ENCODE measurements around the gene GABARAPL2. TPM values are rescaled to one million over a fixed set of nuclear protein-coding genes. Genes with fewer than 3 reads are reported as not detected.
"Not testable (repeated sequence)": the region's sequence is repeated elsewhere in the genome, so short reads cannot be mapped to it uniquely, and the experiment has no call there.

GABARAPL2 gene
- total RNA-seq, 1 donor from 2014 or later = 239 TPM

DNA sequence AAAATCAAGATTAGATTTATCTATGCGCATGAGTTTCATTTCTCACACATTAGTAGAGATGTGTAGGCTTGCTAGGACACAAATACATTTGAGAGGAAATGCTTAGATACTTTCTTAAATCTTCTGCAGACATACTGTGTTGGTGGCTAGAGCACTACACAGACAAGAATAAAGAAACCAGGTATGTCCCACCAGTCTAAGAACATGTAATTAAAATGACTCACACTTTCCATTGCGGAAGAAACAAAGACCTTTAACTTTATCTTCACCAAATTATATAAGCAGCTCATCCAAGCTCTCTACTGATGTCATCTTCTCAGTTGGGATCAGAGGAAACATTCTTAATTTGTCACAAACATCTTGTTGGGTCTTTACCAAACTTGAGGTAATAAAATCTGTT, 12.5 kb downstream of the GABARAPL2 start:
- intact Hi-C loops (cut with DNase I) = no loop called here
- ATAC-seq (ENCODE audit: poor library complexity) = no peak
- no peak for DNase-seq

DNA sequence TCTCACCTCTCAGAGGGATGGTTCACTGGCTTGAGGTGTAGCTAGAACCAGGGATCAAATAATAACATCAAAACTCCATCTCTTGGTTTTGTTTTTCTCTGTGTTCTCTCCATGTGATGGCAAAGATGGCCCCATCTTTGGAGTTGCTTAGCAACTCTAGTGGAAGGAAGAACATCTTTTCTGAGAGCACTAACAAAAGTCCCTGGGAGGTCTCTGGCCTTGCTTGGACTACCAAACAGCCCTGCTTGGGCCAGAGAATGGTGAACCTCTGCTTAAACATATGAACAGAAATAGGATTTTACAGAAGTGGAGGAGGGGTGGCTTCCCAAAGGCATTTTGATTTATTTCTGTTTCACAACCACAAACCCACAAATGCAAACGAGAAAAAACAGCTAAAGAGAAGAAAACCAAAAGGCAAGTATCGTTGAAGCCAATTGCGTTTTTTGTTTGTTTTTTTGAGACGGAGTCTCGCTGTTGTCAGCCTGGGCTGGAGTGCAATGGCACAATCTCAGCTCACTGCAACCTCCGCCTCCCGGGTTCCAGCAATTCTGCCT, 13.2 kb downstream of the GABARAPL2 start:
- ATAC-seq (ENCODE audit: poor library complexity) (no peak), DNase-seq (no peak)
- intact Hi-C loops (cut with DNase I) = no loop called here

DNA sequence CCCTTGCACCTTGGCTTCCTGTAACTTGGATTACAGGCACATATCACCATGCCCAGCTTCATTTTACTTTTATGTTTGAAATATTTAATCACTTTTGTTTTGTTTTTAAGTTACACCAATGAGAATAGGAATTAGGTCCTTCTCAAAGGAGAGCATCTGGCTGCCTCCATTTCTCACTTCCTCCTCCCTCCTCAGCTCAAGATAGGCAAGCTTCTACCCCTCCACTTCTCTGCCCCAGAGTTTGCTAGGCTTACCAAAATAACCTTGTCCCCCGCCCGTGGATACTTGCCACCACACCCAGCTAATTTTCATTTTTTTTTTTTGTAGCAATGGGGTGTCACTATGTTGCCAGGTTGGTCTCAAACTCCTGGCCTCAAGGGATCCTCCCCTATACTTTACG, 17.9 kb downstream of the GABARAPL2 start:
- ATAC-seq (ENCODE audit: poor library complexity) (no peak), DNase-seq (no peak)
- intact Hi-C loops (cut with DNase I) = no loop called here

DNA sequence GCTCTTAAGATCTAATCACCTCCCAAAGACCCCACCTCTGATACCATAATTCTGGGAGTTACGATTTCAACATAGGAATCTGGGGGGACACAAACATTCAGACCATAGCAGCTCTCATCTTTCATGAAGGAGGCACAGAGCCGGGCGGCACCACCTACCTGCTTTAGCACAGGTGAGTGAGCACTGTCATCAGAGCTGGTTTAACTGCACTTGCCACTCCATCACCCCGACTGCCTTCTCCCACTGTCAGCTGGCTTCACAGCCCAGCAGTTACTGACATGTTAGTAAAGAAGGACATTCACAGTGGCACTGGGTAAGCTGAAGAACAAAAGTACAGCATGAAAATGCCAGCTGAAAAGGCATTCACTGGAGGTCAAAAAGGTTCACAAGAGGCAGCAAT, 22.5 kb downstream of the GABARAPL2 start:
- DNase-seq (no peak), ATAC-seq (ENCODE audit: poor library complexity) (no peak)
- intact Hi-C loops (cut with DNase I) = no loop called here

DNA sequence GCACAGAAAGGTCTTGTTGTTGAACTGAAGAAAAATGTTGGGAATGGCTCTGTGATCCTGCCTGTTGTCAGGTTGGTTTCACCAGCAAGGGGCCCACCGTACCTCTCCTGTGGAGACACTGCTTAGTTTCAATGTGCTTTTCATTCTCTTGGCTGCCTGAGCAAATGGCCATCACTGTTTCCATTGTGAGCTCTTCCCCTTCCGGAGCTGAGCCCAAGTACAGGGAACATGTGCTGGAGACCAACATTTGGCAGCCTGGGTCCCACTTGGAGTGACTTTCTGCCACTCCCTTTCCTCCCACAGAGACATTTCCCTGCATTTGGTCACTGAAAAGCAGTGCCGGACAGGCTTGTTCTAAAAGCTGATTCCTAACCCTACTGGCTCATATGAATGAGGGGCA, 23.1 kb downstream of the GABARAPL2 start:
- intact Hi-C loops (cut with DNase I) = no loop called here
- ATAC-seq (ENCODE audit: poor library complexity) (peak; percentile 68), DNase-seq (peak; percentile 62)

DNA sequence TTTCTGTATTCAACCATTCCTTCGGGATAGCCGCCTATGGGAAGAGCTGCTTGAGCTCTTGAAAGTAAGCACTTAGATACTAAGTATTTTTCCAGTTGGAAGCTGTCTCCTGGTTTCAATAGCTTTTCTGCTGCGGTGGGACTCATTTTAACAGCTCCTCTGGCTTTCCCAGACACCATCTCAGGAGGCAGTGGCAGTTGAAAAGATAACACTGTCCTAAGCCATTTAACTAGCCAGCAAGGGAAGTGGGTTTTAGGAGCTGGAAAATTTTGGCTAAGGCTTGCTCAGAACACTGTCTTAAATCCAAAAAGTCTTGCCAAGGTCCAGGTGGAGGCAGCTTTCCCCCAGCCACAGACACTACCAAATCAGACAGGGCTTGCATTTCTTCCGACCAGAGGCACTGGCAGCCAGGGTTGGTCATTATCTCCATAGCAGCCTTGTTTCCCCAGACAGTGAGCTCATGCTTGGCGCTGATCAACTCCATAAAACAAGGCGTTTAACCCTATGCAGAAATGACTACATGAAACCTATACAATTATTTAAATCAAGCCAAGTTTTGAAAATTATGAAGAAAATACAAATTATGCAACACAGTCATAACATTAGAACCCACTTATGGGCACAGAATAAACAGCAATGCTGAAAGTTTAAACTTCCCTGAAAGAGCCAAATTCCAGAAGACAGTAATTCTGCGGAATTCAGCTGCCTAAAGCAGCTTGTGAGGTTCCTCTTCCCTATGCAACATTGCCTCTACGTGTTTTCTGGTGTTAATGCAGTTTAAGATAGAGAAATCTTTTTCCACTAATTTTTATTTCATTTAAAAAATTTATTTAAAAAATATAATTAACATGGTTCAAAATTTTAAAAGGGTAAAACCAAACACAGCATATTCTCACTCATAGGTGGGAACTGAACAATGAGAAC, 25.0 kb downstream of the GABARAPL2 start:
- intact Hi-C loops (cut with DNase I) = no loop called here
- peak; percentile 92 for ATAC-seq (ENCODE audit: poor library complexity)
- peak; percentile 75 for DNase-seq

DNA sequence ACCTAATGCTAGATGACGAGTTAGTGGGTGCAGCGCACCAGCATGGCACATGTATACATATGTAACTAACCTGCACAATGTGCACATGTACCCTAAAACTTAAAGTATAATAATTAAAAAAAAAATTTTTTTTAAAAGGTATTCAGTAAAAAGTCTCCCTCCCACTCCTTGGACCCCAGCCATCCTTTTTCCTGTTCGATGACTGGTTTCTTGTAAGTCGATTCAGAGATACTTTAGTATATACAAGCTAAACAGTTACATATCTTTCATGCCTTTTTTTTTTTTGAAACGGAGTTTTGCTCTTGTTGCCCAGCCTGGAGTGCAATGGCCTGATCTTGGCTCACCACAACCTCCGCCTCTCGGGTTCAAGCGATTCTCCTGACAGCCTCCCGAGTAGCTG, 25.7 kb downstream of the GABARAPL2 start:
- DNase-seq; intact Hi-C loops (cut with DNase I); ATAC-seq (ENCODE audit: poor library complexity): not testable (repeated sequence)

DNA sequence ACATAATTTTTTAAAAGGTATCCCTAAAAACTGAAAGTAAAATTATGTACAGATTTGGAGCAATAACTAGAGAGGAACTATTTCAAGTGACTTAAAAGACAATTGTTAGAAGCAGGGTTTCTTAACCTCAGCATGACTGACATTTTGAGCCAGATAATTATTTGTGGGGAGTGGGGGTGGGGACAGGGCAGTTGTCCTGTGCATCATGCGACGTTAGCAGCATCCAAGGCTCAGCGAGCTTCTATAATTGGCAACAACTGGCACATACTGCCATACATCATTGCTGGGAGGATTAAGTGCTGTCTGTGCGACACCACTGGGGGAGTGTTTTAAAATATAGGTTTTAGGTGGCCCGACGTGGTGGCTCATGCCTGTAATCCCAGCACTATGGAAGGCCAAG, 27.1 kb downstream of the GABARAPL2 start:
- intact Hi-C loops (cut with DNase I) = no loop called here
- ATAC-seq (ENCODE audit: poor library complexity) (no peak), DNase-seq (no peak)

DNA sequence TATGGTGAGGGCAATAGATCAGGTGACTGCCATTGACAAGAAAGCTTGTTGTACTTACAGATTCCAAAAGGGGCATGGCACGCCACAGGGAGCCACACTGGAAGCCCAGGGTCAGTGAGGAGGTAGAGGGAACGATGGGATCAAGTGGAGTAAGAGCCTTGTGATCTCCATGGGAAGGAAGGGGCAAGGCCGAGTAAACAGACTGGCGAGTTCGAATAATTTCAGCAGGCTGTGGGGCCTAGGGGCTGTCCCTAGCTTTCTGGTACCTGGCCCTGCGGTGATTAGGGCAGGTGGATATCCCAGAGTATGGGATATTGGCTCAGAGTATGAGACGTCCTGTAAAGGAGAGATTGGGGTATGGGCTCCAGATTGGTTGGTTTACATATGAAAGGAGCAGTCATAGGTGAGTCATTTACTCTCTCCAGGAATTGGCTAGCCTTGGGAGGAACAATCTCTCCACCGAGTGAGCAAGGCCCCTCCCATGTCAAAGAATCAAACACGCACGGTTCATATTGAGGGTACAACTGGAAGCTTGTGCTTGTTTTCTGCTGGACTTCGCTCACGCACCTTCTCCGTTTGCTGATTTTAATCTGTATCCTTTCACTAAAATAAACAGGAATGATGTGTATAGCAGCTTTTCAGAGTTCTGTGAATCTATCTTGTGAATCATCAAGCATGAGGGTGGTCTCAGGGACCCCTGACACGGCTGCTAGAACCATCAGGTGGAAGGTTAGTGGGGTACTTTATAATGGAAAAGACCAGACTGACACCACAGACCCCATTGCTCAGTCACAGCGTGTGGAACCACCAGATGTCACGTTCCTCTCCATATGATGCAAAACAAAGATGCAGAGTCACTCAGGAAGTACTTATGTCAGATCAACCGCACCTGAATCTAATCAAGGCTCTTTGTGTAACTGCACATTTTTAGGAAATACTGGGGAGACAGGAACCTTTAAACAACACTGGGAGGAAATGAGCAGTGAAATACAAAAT, 27.9 kb downstream of the GABARAPL2 start:
- ATAC-seq (ENCODE audit: poor library complexity) (no peak), DNase-seq (no peak)
- intact Hi-C loops (cut with DNase I) = no loop called here

DNA sequence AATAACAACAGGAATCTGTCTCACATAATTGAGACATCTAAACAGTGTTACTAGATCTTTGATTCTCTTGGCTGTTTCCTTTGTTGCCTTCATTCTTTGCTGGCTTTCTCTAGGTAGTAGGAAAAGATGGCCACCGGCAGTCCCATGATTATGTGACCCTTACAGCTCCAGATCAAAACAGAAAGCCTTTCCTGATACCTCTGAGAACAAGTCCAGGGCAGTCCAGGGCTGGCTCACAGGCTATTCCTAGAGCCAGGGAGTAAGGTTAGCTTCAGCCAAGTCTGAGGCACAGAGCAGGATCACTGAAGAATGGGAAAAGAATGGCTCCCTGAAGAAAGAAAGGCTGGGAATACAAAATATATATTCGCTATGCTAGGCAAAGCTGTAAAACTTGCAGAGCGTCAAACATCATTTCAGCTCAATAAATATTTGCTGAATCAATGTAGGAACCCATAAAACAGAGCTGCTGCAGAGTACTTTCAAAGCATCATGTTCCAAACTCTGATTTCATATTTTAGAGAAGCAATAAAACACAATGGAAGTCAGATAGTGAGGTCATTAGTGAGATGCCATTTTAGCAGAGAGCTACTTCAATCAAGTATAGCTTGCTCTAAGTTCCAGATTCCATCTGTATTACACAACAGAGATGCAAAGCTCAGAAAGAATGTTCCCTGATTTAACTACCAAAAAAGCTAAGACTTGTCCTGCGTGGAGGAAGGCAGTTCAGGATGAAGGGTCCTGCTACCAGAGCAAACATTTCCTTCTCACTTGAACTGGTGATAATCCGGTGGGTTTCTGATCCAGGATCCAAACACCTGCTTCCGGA, 33.5 kb downstream of the GABARAPL2 start:
- ATAC-seq (ENCODE audit: poor library complexity) (no peak), DNase-seq (no peak)
- intact Hi-C loops (cut with DNase I) = no loop called here

DNA sequence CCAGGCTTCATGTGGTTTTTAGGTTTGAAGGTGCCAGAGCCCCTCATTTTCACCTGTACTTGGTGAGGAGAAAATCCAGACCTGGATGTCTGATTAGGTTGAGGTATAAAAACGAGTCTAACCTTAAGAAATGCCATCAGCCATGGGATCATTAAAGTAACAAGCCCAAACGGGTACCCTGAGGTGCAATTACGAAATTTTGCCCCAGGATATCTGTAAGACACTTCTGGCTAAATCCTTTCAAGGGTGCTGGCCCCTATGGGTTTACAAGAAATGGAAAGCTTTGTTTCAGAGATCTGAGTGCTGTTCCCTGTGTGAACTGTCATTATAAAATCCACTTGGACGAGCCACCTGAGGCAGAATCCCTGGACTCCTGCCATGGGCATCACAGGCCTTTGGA, 37.1 kb downstream of the GABARAPL2 start:
- intact Hi-C loops (cut with DNase I) = no loop called here
- ATAC-seq (ENCODE audit: poor library complexity) = no peak
- no peak for DNase-seq

DNA sequence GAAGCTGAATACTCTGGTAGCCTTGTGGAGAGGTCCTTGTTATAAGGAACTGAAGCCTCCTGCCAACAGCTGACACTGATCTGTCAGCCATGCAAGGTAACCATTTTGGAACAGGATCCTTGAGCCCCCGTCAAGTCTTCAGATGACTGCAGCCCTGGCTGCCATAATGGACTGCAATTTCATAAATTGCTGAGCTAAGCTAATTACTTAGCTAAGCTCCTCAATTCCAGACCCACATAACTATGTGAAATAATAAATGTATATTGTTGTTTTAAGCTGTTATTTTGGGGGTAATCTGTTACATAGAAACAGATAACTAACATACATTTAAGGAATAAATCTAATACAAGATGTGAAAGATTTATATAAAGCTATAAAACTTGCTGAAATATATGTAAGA, 40.3 kb downstream of the GABARAPL2 start:
- no peak for ATAC-seq (ENCODE audit: poor library complexity)
- intact Hi-C loops (cut with DNase I) = no loop called here
- DNase-seq = no peak

DNA sequence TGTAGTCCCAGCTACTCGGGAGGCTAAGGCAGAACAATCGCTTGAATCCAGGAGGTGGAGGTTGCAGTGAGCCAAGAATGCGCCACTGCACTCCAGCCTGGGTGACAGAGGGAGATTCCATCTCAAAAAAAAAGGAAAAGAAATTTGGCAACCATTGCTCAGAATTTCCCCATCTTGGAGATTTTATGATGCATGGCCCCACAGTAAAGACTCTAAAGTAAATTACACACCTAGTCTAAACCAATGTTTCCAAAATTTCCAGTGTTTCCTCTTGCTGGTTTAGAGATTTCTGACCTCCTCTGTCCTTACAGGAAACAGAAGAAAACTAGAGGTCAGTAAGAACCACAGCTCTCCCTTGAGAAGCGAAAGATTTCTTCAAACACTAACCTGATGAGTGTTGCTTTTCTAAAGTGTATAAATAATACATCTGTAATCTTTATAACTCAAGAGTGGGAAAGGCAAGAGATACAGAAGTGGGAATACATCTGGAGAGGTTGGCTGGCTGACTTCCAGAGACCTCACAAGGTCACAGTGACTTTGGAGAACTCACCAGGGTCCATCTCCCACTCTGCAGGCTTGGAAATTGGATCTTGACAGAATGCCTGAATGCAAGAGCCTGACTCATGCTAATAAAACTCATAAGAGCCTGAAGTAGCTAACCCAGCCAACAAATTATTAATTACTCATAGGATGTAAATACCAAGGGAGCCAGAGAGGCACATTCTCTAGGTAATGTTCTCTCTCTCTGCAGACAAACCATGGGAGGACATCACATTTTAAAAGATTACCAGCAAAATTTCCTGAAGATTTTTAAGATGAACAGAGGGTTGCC, 48.1 kb downstream of the GABARAPL2 start:
- intact Hi-C loops (cut with DNase I) = no loop called here
- DNase-seq (no peak), ATAC-seq (ENCODE audit: poor library complexity) (no peak)

DNA sequence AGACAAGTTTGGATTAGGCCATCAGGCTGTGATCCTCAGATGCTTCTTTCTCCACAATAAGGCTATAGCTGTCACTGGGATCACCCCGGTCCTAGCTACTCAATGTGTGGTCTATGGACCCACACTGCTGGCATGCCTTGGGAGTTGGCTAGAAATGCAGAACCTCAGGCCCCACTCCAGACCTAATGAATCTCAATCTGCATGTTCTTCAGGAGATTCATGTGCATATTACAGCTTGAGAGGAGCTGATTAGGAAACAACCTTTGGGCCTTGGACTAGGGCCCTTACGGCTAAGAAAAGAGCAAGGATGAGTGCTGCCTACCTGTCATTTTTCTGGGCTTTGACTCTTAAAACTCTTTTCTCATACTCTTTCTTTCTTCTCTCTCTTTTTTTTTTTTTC, 49.4 kb downstream of the GABARAPL2 start:
- DNase-seq = no peak
- no peak for ATAC-seq (ENCODE audit: poor library complexity)
- intact Hi-C loops (cut with DNase I) = no loop called here

DNA sequence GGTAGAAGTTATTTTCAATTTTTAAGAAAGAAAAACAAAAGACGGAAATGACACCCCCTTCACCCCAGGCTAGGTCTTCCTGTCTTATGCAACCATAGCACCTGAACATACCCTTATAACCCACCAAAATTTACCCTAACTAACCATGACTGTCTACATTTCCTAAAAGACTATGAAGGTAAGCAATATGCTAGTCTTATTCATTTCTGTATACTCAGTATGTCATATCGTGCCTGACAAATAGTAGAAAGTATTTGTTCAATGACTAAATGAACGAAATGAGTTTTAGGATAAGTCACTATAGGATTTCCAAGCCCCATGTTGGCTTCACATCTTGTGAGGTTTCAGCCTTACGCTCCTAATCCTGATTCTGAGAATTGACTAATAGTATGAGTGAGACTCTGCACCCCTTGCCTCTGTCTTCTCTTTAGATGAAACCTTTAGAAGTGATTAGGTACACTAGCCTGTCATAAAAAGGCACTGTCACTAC, 50.4 kb downstream of the GABARAPL2 start:
- intact Hi-C loops (cut with DNase I) = no loop called here
- DNase-seq (no peak), ATAC-seq (ENCODE audit: poor library complexity) (no peak)

DNA sequence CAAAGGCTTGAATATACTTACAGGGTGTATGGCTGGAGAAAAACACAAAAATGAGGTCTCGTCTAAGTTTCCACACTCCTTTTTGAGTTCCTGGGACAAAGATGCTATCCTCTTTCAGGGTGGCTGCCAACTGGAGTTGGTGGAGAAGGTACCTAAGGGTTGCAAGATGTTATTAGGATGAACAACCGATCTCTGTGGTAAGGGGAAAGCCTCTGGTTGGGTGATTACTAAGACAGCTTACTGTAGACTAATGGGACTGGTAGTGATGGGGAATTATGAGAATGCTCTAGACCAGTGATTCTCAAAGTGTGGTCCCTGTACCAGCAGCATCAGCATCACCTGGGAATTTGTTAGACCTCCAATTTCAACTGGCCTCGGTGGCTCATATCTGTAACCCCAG, 50.9 kb downstream of the GABARAPL2 start:
- intact Hi-C loops (cut with DNase I) = no loop called here
- no peak for DNase-seq
- no peak for ATAC-seq (ENCODE audit: poor library complexity)

DNA sequence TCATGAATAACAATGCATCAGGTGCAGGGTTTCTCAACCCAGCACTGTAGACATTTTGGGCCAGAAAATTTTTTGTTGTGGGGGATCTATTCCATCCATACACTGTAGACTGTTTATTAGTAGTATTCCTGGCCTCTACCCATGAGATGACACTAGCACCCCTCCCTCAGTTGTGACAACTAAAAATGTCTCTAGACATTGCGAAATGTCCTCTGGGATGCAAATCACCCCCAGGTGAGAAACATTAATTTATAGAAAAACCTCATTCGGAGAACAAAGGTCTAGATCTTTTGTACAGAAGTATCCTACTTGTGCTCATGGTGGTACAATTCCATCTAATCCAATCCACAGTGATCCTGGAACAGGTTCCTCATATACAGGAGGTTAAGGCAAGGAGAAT, 52.6 kb downstream of the GABARAPL2 start:
- intact Hi-C loops (cut with DNase I) = no loop called here
- ATAC-seq (ENCODE audit: poor library complexity) = no peak
- no peak for DNase-seq

Measured in Right ventricle myocardium superior (tissue), 1 donor.